ENCODE results near the gene KPNA1. TPM values are rescaled to one million over a fixed set of nuclear protein-coding genes. Genes with fewer than 3 reads are reported as not detected.

Gene KPNA1
- total RNA-seq, 2 donors from 2014 or later, result 90.5 to 93.4 TPM

- H3K27me3 Mint-ChIP-seq (ENCODE audit: insufficient read depth), result no peaks in the 10 kb centered on the region
- Histone ChIP-seq H3K27me3 (ENCODE audit: control insufficient read depth, insufficient read depth, low read length, poor library complexity, severe bottlenecking) (no peaks in the 10 kb centered on the region), H3K9me3 (ENCODE audit: control insufficient read depth, low read length) (no peaks in the 10 kb centered on the region), H3K4me1 (ENCODE audit: control insufficient read depth, insufficient read depth, low read length) (no peaks in the 10 kb centered on the region), H3K27ac (ENCODE audit: low read depth, low read length) (peak within 1 kb of the TSS; percentile 59), H3K36me3 (ENCODE audit: control insufficient read depth, insufficient read depth, low read length) (no peaks in the 10 kb centered on the region), H3K4me3 (ENCODE audit: low read length) (peak within 1 kb of the TSS; percentile 93), H3K9ac (ENCODE audit: extremely low read depth, low read length, poor library complexity, severe bottlenecking) (peak within 1 kb of the TSS; percentile 59)
- H3K27ac Mint-ChIP-seq, result peak within 1 kb of the TSS; percentile 98
- H3K9me3 Mint-ChIP-seq, result no peaks in the 10 kb centered on the region
- H3K4me1 Mint-ChIP-seq, result peaks cover 14% of the 10 kb centered on the region
- peak within 1 kb of the TSS; percentile 90 for H3K4me3 Mint-ChIP-seq
- WGBS, 2 experiments (ENCODE audit: insufficient coverage in 1 of 2, insufficient read length in 1 of 2), result 2 to 9% methylated on average over 7 to 31 of the region's 31 CpGs
- TF ChIP-seq CTCF (conservative IDR thresholded peaks at IDR 0.05), result no peak
- DNase-seq, result peak; percentile 97
- peaks cover 10% of the 10 kb centered on the region for H3K36me3 Mint-ChIP-seq (ENCODE audit: low read depth)
These were observed 131.7 kb downstream of the KPNA1 start, which contains the start of gene MIX23 for GRCh38 chr3:122382888-122383666. Gene MIX23 (minus strand): TSS chr3:122383231. CDS start chr3:122383224, 7 bp downstream.

- Histone ChIP-seq H3K4me1 (ENCODE audit: control insufficient read depth, insufficient read depth, low read length) (no peaks in the 10 kb centered on the region), H3K27ac (ENCODE audit: low read depth, low read length) (no peak overlapping the region), H3K4me3 (ENCODE audit: low read length) (no peak overlapping the region), H3K9me3 (ENCODE audit: control insufficient read depth, low read length) (no peaks in the 10 kb centered on the region), H3K36me3 (ENCODE audit: control insufficient read depth, insufficient read depth, low read length) (no peaks in the 10 kb centered on the region), H3K9ac (ENCODE audit: extremely low read depth, low read length, poor library complexity, severe bottlenecking) (no peak overlapping the region), H3K27me3 (ENCODE audit: control insufficient read depth, insufficient read depth, low read length, poor library complexity, severe bottlenecking) (no peaks in the 10 kb centered on the region)
- Mint-ChIP-seq H3K27me3 (ENCODE audit: insufficient read depth) (no peaks in the 10 kb centered on the region), H3K27ac (no peak overlapping the region), H3K4me3 (no peak overlapping the region), H3K36me3 (ENCODE audit: low read depth) (peaks cover 6% of the 10 kb centered on the region), H3K9me3 (no peaks in the 10 kb centered on the region), H3K4me1 (peaks cover 5% of the 10 kb centered on the region)
- 93 to 100% methylated on average over 4 of the region's 4 CpGs for WGBS, 2 experiments (ENCODE audit: insufficient coverage in 1 of 2, insufficient read length in 1 of 2)
- no peak for TF ChIP-seq CTCF (conservative IDR thresholded peaks at IDR 0.05)
- no peak for DNase-seq
These were observed 136.8 kb downstream of the KPNA1 start for GRCh38 chr3:122377975-122378374.

- peaks cover 32% of the 10 kb centered on the region for H3K36me3 ChIP-seq (ENCODE audit: control insufficient read depth, insufficient read depth, low read length)
- H3K27me3 ChIP-seq (ENCODE audit: control insufficient read depth, insufficient read depth, low read length, poor library complexity, severe bottlenecking), result no peaks in the 10 kb centered on the region
- WGBS, 2 experiments (ENCODE audit: insufficient coverage in 1 of 2, insufficient read length in 1 of 2), result 83% methylated on average over 1 of the region's 1 CpG; no CpG with 5 or more reads in 1 of the 2 experiments
- Mint-ChIP-seq H3K4me1 (peaks cover 5% of the 10 kb centered on the region), H3K4me3 (no peak overlapping the region), H3K36me3 (ENCODE audit: low read depth) (peaks cover 16% of the 10 kb centered on the region), H3K27me3 (ENCODE audit: insufficient read depth) (no peaks in the 10 kb centered on the region), H3K27ac (no peak overlapping the region), H3K9me3 (no peaks in the 10 kb centered on the region)
- no peak for DNase-seq
- H3K27ac ChIP-seq (ENCODE audit: low read depth, low read length), result no peak overlapping the region
- H3K4me1 ChIP-seq (ENCODE audit: control insufficient read depth, insufficient read depth, low read length), result no peaks in the 10 kb centered on the region
- TF ChIP-seq CTCF (conservative IDR thresholded peaks at IDR 0.05), result no peak
- H3K4me3 ChIP-seq (ENCODE audit: low read length), result no peak overlapping the region
- no peaks in the 10 kb centered on the region for H3K9me3 ChIP-seq (ENCODE audit: control insufficient read depth, low read length)
- no peak overlapping the region for H3K9ac ChIP-seq (ENCODE audit: extremely low read depth, low read length, poor library complexity, severe bottlenecking)
These were observed 140.7 kb downstream of the KPNA1 start for GRCh38 chr3:122374034-122374433.

Other genes starting within 250 kb of the KPNA1 start
- gene CSTA, start 189.7 kb downstream of the KPNA1 start, total RNA-seq, result not detected
- gene MIX23, start 131.7 kb downstream of the KPNA1 start, total RNA-seq, result 10 to 100 TPM; 54.1 to 62.6 TPM
- 10 to 100 TPM; 40.9 to 61.7 TPM for gene FAM162A, start 130.8 kb downstream of the KPNA1 start, total RNA-seq
- 1 to 10 TPM; 4.2 to 4.9 TPM for gene WDR5B, start 98.9 kb downstream of the KPNA1 start, total RNA-seq
- 1 to 10 TPM; 3.7 to 4.3 TPM for gene PARP9, start 49.4 kb upstream of the KPNA1 start, total RNA-seq
- gene DTX3L, start 49.4 kb upstream of the KPNA1 start, total RNA-seq, result 1 to 10 TPM; 4.9 to 6.6 TPM
- under 1 TPM; 0.18 to 0.44 TPM for gene PARP15, start 62.7 kb upstream of the KPNA1 start, total RNA-seq
- 10 to 100 TPM; 16.4 to 19.1 TPM for gene PARP14, start 165.9 kb upstream of the KPNA1 start, total RNA-seq